Measurements from ENCODE around the gene FAM162B. TPM values are rescaled to one million over a fixed set of nuclear protein-coding genes. Genes with fewer than 3 reads are reported as not detected.

FAM162B gene
- total RNA-seq (not detected), polyA plus RNA-seq (not detected)

DNA sequence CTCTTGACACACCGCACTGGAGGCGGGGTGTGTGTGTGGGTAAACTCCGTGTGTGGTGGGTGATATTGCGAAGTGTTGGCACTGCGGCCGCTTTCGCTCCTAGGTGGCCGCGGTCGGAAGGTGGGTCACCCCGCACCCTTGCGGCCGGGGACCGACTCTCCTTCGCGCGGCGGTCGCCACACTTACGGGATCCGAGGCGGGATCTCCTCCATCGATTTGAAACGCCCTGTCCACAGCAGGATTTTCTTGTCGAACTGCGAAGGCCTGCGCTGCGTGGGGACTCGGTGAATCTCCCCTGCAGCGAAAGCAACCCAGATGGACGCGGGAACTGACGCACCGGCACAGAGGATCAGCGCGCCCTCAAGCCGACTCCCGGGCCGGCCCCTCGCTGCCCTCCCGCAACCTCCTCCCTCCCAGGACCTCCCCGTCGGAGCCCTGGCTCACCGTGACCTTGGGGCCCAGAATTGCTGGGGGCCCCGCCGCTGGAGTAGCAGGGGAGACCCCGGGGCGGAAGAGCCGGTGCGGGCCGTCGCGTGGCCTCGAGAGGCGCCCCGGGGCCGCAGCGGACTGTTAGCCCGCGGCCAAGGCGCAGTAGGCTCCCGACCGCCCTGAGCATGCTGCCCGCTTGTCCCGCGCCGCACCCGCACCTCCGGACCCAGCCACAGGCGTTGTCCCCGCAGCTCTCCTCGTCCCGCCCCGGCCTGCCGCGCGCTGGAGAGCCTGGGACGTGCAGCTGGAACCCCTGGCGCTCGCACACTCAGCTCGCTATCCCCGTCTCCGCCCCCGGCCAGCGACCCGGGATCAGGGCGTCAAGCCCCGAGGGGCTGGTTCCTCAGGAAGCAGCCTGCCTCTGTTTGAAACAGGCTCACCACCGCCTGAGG lies at the start of gene FAM162B:
Gene FAM162B, minus strand, starts transcription at position 759 of the 881 bp plus-strand sequence. Its CDS starts 143 bp downstream, at position 616.
- no peaks in the 10 kb centered on the region for H3K4me1 ChIP-seq (ENCODE audit: insufficient read depth, low read length)
- DNase-seq: no peak
- POLR2A ChIA-PET: no interaction called here
- no peaks in the 10 kb centered on the region for H3K9me3 ChIP-seq (ENCODE audit: low read length)
- no peak within 1 kb of the TSS for H3K27ac ChIP-seq (ENCODE audit: low read depth, low read length)
- H3K36me3 ChIP-seq (ENCODE audit: insufficient read depth, low read length): no peaks in the 10 kb centered on the region
- H3K4me1 Mint-ChIP-seq: peaks cover 6 to 14% (median 13%) of the 10 kb centered on the region in 3 donors
- peaks cover 27 to 75% of the 10 kb centered on the region in 2 donors for H3K27me3 Mint-ChIP-seq
- H3K27ac Mint-ChIP-seq: peak within 1 kb of the TSS in 1 of 8 donors; percentile 3
- no peaks in the 10 kb centered on the region for H3K36me3 Mint-ChIP-seq
- no peak within 1 kb of the TSS for H3K4me3 ChIP-seq (ENCODE audit: low read length)
- H3K4me3 Mint-ChIP-seq: peak within 1 kb of the TSS in 6 of 7 donors; percentile 20 to 63 (median 57)
- peaks cover 0 to 2% (median 0%) of the 10 kb centered on the region in 5 donors for H3K9me3 Mint-ChIP-seq
- CTCF ChIA-PET: no interaction called here
- H3K27me3 ChIP-seq (ENCODE audit: insufficient read depth, low read length, poor library complexity, severe bottlenecking): peaks cover 15% of the 10 kb centered on the region

DNA sequence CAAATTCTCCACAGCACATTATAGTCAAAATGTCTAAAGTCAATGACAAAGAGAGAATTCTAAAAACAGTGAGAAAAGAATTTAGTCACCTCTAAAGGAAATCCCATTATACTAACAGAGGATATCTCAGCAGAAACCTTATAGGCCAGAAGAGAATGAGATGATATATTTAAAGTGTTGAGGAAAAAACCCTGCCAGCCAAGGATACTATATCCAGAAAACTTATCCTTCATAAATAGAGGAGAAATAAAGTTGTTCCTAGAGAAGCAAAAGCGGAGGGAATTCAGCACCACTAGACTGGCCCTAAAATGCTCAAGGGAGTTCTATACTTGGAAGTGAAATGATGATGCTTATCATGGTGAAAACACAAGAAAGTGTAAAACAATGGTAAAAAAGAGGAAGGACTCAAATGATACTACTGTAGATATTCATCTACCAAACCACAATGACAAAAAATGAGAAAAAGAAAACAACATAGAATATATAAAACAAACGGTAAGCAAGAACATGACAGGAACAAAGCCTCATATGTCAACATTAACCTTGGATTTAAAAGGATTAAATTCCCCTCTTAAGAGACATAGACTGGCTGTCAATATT lies 46.6 kb upstream of the FAM162B start:
- no peak overlapping the region for H3K4me3 Mint-ChIP-seq
- ChIA-PET POLR2A (no interaction called here), CTCF (no interaction called here)
- H3K27me3 Mint-ChIP-seq: peaks cover 12 to 25% of the 10 kb centered on the region in 2 donors
- Histone ChIP-seq H3K36me3 (ENCODE audit: insufficient read depth, low read length) (no peaks in the 10 kb centered on the region), H3K4me3 (ENCODE audit: low read length) (no peak overlapping the region), H3K27ac (ENCODE audit: low read depth, low read length) (no peak overlapping the region), H3K9me3 (ENCODE audit: low read length) (no peaks in the 10 kb centered on the region), H3K4me1 (ENCODE audit: insufficient read depth, low read length) (no peaks in the 10 kb centered on the region), H3K27me3 (ENCODE audit: insufficient read depth, low read length, poor library complexity, severe bottlenecking) (no peaks in the 10 kb centered on the region)
- peaks cover 16 to 38% (median 25%) of the 10 kb centered on the region in 5 donors for H3K9me3 Mint-ChIP-seq
- no peak overlapping the region for H3K27ac Mint-ChIP-seq
- no peak for DNase-seq
- peaks cover 0 to 4% (median 0%) of the 10 kb centered on the region in 3 donors for H3K36me3 Mint-ChIP-seq
- no peaks in the 10 kb centered on the region for H3K4me1 Mint-ChIP-seq

DNA sequence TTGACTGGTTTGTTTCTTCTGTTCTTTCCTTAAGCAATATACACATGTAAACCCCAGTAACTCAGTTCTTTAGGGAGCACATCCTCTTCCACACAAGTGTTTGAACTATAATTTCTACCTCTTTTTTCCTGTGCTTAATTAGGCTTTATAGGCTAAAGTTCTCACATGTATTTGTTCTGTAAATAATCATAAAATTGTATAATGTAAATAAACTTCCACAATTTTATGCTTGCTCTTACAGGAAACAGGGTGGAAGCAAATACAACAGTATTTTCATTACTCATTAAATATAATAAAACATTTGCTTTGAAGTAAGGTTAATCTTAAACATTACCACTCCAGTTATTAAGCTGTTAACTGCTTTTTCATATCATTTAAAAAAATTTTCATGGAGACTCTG lies 36.5 kb upstream of the FAM162B start:
- Histone ChIP-seq H3K27me3 (ENCODE audit: insufficient read depth, low read length, poor library complexity, severe bottlenecking) (no peaks in the 10 kb centered on the region), H3K4me1 (ENCODE audit: insufficient read depth, low read length) (no peaks in the 10 kb centered on the region), H3K27ac (ENCODE audit: low read depth, low read length) (no peak overlapping the region), H3K36me3 (ENCODE audit: insufficient read depth, low read length) (no peaks in the 10 kb centered on the region), H3K4me3 (ENCODE audit: low read length) (no peak overlapping the region), H3K9me3 (ENCODE audit: low read length) (no peaks in the 10 kb centered on the region)
- ChIA-PET CTCF (no interaction called here), POLR2A (no interaction called here)
- Mint-ChIP-seq H3K9me3 (no peaks in the 10 kb centered on the region), H3K4me1 (no peaks in the 10 kb centered on the region), H3K27ac (no peak overlapping the region), H3K27me3 (peaks cover 8 to 44% of the 10 kb centered on the region in 2 donors), H3K4me3 (no peak overlapping the region), H3K36me3 (no peaks in the 10 kb centered on the region)
- DNase-seq: no peak

DNA sequence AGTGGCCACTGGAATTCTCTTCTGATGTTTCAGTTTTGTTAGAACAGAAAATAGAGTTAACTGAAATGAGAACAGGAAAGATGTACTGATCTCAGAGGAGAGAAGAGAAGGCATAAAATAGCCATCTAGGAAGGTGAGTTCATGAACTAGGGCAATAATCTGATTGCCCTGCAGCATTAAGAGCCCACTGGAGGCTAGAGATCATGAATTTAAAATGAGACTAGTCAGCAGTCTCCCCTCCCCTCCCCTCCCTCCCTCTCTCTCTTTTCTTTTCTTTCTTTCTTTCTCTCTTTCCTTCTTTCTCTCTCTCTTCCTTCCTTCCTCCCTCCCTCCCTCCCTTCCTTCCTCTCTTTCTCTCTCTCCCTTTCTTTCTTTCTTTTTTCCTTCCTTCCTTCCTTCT lies 34.4 kb upstream of the FAM162B start:
- Mint-ChIP-seq H3K4me3 (no peak overlapping the region), H3K27ac (no peak overlapping the region), H3K36me3 (no peaks in the 10 kb centered on the region), H3K9me3 (no peaks in the 10 kb centered on the region), H3K4me1 (no peaks in the 10 kb centered on the region), H3K27me3 (peaks cover 4 to 31% of the 10 kb centered on the region in 2 donors)
- CTCF ChIA-PET: no interaction called here
- Histone ChIP-seq H3K36me3 (ENCODE audit: insufficient read depth, low read length) (no peaks in the 10 kb centered on the region), H3K27me3 (ENCODE audit: insufficient read depth, low read length, poor library complexity, severe bottlenecking) (no peaks in the 10 kb centered on the region), H3K4me3 (ENCODE audit: low read length) (no peak overlapping the region), H3K27ac (ENCODE audit: low read depth, low read length) (no peak overlapping the region), H3K9me3 (ENCODE audit: low read length) (no peaks in the 10 kb centered on the region), H3K4me1 (ENCODE audit: insufficient read depth, low read length) (no peaks in the 10 kb centered on the region)
- no peak for DNase-seq
- POLR2A ChIA-PET: no interaction called here

DNA sequence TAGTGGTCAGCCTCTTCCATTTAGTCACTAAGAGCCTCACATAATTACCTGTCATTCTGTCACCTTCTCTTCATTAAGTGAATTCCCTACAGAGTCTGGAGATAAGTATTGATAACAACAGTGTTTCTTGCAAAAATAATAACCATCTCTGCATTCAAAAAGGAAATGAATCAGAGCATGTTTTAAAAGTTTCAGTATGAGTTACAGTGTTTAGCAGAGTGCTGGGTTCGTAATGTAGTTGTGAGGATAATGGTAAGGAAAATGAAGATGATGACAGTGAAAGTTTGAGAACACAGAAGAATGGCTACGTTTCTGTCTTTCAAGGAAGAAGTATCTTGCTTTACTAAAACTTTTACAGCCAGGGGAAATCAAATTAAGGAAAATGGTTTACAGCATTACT lies 32.1 kb upstream of the FAM162B start:
- Histone ChIP-seq H3K4me1 (ENCODE audit: insufficient read depth, low read length) (no peaks in the 10 kb centered on the region), H3K9me3 (ENCODE audit: low read length) (no peaks in the 10 kb centered on the region), H3K27ac (ENCODE audit: low read depth, low read length) (no peak overlapping the region), H3K4me3 (ENCODE audit: low read length) (no peak overlapping the region), H3K36me3 (ENCODE audit: insufficient read depth, low read length) (no peaks in the 10 kb centered on the region), H3K27me3 (ENCODE audit: insufficient read depth, low read length, poor library complexity, severe bottlenecking) (no peaks in the 10 kb centered on the region)
- CTCF ChIA-PET: no interaction called here
- no peak for DNase-seq
- no peaks in the 10 kb centered on the region for H3K9me3 Mint-ChIP-seq
- no peaks in the 10 kb centered on the region for H3K36me3 Mint-ChIP-seq
- no peaks in the 10 kb centered on the region for H3K4me1 Mint-ChIP-seq
- POLR2A ChIA-PET: no interaction called here
- peaks cover 0 to 17% of the 10 kb centered on the region in 2 donors for H3K27me3 Mint-ChIP-seq
- H3K27ac Mint-ChIP-seq: no peak overlapping the region
- H3K4me3 Mint-ChIP-seq: no peak overlapping the region

DNA sequence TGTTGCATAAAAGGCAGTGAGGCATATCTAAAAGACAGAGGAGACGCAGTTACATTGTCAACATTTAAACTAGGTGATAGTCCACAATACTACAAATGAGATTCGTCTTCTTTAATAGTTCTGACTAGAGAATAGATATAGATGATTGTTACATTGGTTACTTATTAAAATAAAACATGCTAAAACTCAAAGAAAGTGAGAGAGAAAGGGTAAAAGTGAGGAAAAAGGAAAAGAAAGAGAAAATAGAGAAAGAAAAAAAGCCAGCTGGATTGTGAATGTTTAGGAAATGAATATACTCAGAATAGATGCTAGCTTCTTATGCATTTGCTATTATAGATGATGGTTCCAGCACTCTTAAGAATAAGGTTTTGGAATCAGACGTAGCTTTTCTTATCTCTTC lies 27.7 kb upstream of the FAM162B start:
- H3K27ac ChIP-seq (ENCODE audit: low read depth, low read length): no peak overlapping the region

DNA sequence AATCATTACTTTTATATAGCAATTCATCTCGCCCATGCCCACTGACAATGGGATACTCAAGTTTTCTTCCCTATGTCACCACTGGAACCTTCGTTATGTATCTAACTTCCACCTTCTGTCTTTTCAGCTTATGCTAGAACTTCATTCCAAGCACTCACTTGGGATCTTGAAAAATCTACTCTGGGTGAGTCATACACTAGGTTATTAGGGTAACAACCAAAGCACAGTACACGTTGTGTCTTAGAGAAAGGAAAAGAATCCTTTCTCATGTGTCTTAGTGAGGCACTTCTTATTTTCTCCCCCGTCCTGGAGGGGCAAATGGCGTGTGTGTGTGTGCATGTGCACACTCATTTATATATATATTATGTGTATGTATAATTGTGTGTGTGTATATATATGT lies 18.3 kb upstream of the FAM162B start:
- H3K9me3 Mint-ChIP-seq: no peaks in the 10 kb centered on the region
- no peak for DNase-seq
- H3K27me3 ChIP-seq (ENCODE audit: insufficient read depth, low read length, poor library complexity, severe bottlenecking): no peaks in the 10 kb centered on the region
- H3K36me3 ChIP-seq (ENCODE audit: insufficient read depth, low read length): no peaks in the 10 kb centered on the region
- H3K27ac ChIP-seq (ENCODE audit: low read depth, low read length): no peak overlapping the region
- H3K4me3 Mint-ChIP-seq: no peak overlapping the region
- H3K9me3 ChIP-seq (ENCODE audit: low read length): no peaks in the 10 kb centered on the region
- no peak overlapping the region for H3K27ac Mint-ChIP-seq
- H3K36me3 Mint-ChIP-seq: no peaks in the 10 kb centered on the region
- no peaks in the 10 kb centered on the region for H3K4me1 ChIP-seq (ENCODE audit: insufficient read depth, low read length)
- no peak overlapping the region for H3K4me3 ChIP-seq (ENCODE audit: low read length)
- CTCF ChIA-PET: no interaction called here
- H3K4me1 Mint-ChIP-seq: peaks cover 0 to 2% (median 0%) of the 10 kb centered on the region in 3 donors
- H3K27me3 Mint-ChIP-seq: peaks cover 2 to 31% of the 10 kb centered on the region in 2 donors
- POLR2A ChIA-PET: no interaction called here

More for the DNA sequence above, 27.7 kb upstream of the FAM162B start:
- Mint-ChIP-seq H3K4me1 (no peaks in the 10 kb centered on the region), H3K27me3 (peaks cover 0 to 8% of the 10 kb centered on the region in 2 donors), H3K36me3 (no peaks in the 10 kb centered on the region), H3K4me3 (no peak overlapping the region), H3K9me3 (no peaks in the 10 kb centered on the region), H3K27ac (no peak overlapping the region)
- ChIA-PET POLR2A (no interaction called here), CTCF (no interaction called here)
- no peaks in the 10 kb centered on the region for H3K36me3 ChIP-seq (ENCODE audit: insufficient read depth, low read length)
- no peaks in the 10 kb centered on the region for H3K9me3 ChIP-seq (ENCODE audit: low read length)
- no peaks in the 10 kb centered on the region for H3K27me3 ChIP-seq (ENCODE audit: insufficient read depth, low read length, poor library complexity, severe bottlenecking)
- no peaks in the 10 kb centered on the region for H3K4me1 ChIP-seq (ENCODE audit: insufficient read depth, low read length)
- H3K4me3 ChIP-seq (ENCODE audit: low read length): no peak overlapping the region
- DNase-seq: no peak

DNA sequence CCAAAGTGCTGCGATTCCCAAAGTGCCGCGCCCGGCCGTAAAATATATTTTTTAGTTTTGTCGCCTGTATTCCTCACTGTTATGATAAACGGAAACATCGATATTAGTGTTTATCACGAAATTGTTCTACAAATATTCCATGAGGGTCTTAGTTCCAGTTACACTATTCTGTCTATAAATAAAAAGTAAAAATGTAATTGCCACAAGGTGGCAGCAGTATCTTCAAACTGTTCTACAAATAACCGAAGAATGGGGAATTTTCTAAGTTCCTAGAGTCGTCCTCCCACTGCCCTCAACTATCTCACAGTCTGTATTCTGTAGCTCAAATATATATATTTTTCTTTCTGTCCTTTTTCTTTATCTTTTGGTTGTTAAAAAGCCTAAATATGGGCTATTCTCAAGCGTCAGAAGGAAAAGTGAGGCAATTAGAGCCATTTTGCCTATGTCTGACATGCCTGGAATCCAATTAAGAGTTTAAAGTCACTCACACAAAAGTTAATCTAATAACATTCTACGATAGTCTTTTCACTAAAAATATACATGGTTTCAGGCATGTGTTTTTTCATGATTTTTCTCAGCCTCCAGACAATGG lies 14.2 kb upstream of the FAM162B start:
- Mint-ChIP-seq H3K4me3 (no peak overlapping the region), H3K9me3 (peaks cover 0 to 2% (median 0%) of the 10 kb centered on the region in 5 donors), H3K27me3 (peaks cover 0 to 25% of the 10 kb centered on the region in 2 donors), H3K4me1 (peaks cover 0 to 2% (median 0%) of the 10 kb centered on the region in 3 donors), H3K36me3 (no peaks in the 10 kb centered on the region), H3K27ac (no peak overlapping the region)
- ChIA-PET CTCF (no interaction called here), POLR2A (no interaction called here)
- DNase-seq: no peak
- no peaks in the 10 kb centered on the region for H3K27me3 ChIP-seq (ENCODE audit: insufficient read depth, low read length, poor library complexity, severe bottlenecking)
- no peaks in the 10 kb centered on the region for H3K4me1 ChIP-seq (ENCODE audit: insufficient read depth, low read length)
- H3K9me3 ChIP-seq (ENCODE audit: low read length): no peaks in the 10 kb centered on the region
- no peaks in the 10 kb centered on the region for H3K36me3 ChIP-seq (ENCODE audit: insufficient read depth, low read length)
- no peak overlapping the region for H3K27ac ChIP-seq (ENCODE audit: low read depth, low read length)
- no peak overlapping the region for H3K4me3 ChIP-seq (ENCODE audit: low read length)
